ENCODE measurements around the gene PRKAA1.

Gene PRKAA1

DNA sequence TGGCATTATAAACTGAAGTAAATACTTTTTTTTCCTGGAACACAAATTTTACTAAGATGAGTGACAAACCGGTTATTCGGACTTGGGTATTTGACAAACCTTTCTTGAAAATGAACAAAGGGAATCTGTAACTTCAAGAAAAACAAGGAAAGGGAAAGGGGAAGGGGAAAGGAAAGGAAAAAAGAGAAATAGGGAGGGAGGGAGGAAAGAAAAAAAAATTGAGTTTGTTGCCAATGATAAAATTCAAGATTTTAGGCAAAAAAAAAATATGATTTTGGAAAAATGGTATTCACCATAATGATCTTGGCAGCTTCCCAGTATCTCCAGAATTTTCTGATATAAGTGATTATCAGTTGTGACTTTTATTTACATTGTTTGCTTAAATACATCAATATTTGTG, 40.8 kb downstream of the PRKAA1 start:
- no peak for TF ChIP-seq CTCF (IDR thresholded peaks at IDR 0.05; ENCODE audit: low read depth, low read length, missing control alignments)
- DNase-seq (ENCODE audit: extremely low read depth, low read depth), result no peak

GRCh38 chr5:40755407-40756365, 42.5 kb downstream of the PRKAA1 start, which contains the start of gene TTC33:
TTC33 (minus strand) TSS chr5:40755961; CDS start chr5:40747018, 8,943 bp downstream.
- peak within 1 kb of the TSS; percentile 82 for H3K4me3 ChIP-seq (replicated peaks; ENCODE audit: low read depth, low read length)
- DNase-seq (ENCODE audit: extremely low read depth, low read depth), result peak; percentile 73
- peak; percentile 60 for TF ChIP-seq CTCF (IDR thresholded peaks at IDR 0.05; ENCODE audit: low read depth, low read length, missing control alignments)

More for the DNA sequence above, 40.8 kb downstream of the PRKAA1 start:
- H3K4me3 ChIP-seq (replicated peaks; ENCODE audit: low read depth, low read length), result no peak overlapping the region

DNA sequence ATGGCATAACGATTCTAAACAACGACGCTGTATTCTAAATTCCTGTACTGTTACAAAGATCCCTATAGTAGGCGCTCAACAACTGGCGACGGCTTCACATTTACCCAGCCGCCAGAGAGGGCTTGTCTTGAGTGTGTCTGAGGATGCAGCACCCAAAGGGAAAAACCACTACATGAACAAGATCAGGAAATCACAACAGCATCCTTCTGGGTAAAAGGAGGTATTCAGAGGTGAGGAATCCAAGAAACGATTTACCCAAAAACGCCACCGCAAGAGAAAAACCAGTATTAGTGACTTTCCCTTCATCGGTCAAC, 43.1 kb downstream of the PRKAA1 start:
- peak overlapping the region; percentile 82 for H3K4me3 ChIP-seq (replicated peaks; ENCODE audit: low read depth, low read length)
- TF ChIP-seq CTCF (IDR thresholded peaks at IDR 0.05; ENCODE audit: low read depth, low read length, missing control alignments), result peak; percentile 63
- peak; percentile 70 for DNase-seq (ENCODE audit: extremely low read depth, low read depth)

DNA sequence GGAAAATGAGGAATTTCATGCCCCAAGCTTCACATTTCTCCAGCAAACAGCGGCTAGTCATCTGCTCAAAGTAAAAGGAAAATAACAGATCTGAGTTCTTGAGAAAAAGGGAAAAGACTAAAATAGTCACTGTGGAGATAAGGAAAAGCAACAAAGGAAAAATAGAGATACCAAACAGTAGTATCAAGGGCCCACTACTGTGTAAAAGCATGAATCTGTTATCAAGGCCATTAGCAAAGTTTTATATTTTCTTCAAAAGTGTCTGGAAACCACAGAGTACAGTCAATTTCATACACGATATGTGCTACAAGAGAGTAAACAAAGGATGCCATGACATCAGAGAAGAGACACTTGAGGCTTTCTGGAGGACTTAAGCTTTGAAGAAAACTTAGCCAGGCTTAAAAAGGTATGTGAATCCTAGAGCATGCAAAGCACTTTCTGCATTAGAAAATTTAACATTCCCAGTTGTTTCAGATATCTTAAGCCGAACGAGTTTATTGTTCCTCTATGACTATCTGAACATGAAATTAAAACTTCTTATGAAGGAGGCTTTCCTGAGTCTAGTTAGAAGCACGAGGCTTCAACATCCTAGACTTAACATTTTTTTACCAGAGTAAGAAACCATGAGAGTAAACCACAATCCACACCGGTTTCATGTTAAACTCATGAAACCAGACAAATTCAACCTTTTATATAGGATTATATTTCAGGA, 43.6 kb downstream of the PRKAA1 start:
- no peak for DNase-seq (ENCODE audit: extremely low read depth, low read depth)
- H3K4me3 ChIP-seq (replicated peaks; ENCODE audit: low read depth, low read length), result peak overlapping the region; percentile 82
- TF ChIP-seq CTCF (IDR thresholded peaks at IDR 0.05; ENCODE audit: low read depth, low read length, missing control alignments), result no peak

DNA sequence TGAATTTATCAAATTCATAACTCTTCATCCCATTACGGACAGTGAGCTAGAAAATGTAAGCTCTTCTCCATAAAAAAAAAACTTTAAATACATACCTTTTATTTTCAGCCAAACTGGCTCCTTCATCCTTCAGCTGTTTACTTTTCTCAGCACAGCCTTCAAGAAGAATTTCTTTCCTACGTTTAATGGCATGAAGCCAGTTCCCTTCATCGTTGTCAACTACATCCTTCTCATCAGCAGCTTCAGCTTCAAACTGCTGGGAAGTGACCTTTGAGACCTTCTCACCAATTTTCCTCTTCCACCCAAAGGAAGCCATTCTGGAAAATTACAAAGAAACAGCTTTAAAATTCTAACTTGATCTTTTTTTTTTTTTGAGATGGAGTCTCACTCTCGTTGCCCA, 51.5 kb downstream of the PRKAA1 start:
- DNase-seq (ENCODE audit: extremely low read depth, low read depth), result no peak
- no peak for TF ChIP-seq CTCF (IDR thresholded peaks at IDR 0.05; ENCODE audit: low read depth, low read length, missing control alignments)
- H3K4me3 ChIP-seq (replicated peaks; ENCODE audit: low read depth, low read length), result no peak overlapping the region

DNA sequence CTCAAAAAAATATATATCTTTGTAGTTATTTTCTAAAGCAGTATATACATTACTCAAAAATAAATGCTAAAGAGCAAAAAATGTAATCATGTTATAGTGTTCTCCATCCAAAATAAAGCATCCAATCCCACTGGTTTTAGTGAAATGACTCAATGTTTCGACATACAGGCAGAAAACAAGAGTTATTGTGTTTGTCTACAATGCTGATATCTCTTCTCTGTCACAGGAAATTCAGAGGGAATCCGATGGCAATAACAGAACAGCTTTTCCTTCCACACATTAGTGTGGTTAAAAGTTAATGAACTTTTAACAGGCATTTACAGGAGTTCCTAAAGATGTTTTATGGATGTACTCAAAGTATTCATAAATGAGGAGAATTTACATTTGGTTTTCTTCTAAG, 54.4 kb downstream of the PRKAA1 start:
- no peak overlapping the region for H3K4me3 ChIP-seq (replicated peaks; ENCODE audit: low read depth, low read length)
- TF ChIP-seq CTCF (IDR thresholded peaks at IDR 0.05; ENCODE audit: low read depth, low read length, missing control alignments), result no peak
- DNase-seq (ENCODE audit: extremely low read depth, low read depth), result no peak

All from HFF-Myc (cell line).